Measurements from ENCODE around the gene LRP2. TPM values are rescaled to one million over a fixed set of nuclear protein-coding genes. Genes with fewer than 3 reads are reported as not detected.
"Not testable (repeated sequence)": the region's sequence is repeated elsewhere in the genome, so short reads cannot be mapped to it uniquely, and the experiment has no call there.

LRP2 gene
- total RNA-seq, 4 donors from 2014 or later: not detected

- no peaks in the 10 kb centered on the region for H3K36me3 ChIP-seq
- H3K4me3 ChIP-seq: no peak overlapping the region
- H3K9me3 ChIP-seq: no peaks in the 10 kb centered on the region
- no peaks in the 10 kb centered on the region for H3K4me1 ChIP-seq
- H3K27ac ChIP-seq: no peak overlapping the region
- DNase-seq: peak in 2 of 3 donors; percentile 41 to 81
- H3K27me3 ChIP-seq: no peaks in the 10 kb centered on the region
- TF ChIP-seq CTCF (IDR thresholded peaks at IDR 0.05) (peak; percentile 40 to 78 (median 72)), POLR2A (IDR thresholded peaks at IDR 0.05) (no peak)
These were observed 220.5 kb downstream of the LRP2 start for GRCh38 chr2:169141713-169142352.

- H3K27ac ChIP-seq: no peak overlapping the region
- TF ChIP-seq CTCF (IDR thresholded peaks at IDR 0.05) (no peak), POLR2A (IDR thresholded peaks at IDR 0.05) (no peak)
- no peak overlapping the region for H3K4me3 ChIP-seq
- DNase-seq: no peak
- no peaks in the 10 kb centered on the region for H3K4me1 ChIP-seq
- no peaks in the 10 kb centered on the region for H3K36me3 ChIP-seq
- H3K27me3 ChIP-seq: no peaks in the 10 kb centered on the region
- H3K9me3 ChIP-seq: no peaks in the 10 kb centered on the region
These were observed 222.2 kb downstream of the LRP2 start for GRCh38 chr2:169139993-169140767.

- H3K27me3 ChIP-seq: no peaks in the 10 kb centered on the region
- no peak overlapping the region for H3K4me3 ChIP-seq
- no peaks in the 10 kb centered on the region for H3K9me3 ChIP-seq
- no peak for TF ChIP-seq POLR2A (IDR thresholded peaks at IDR 0.05)
- no peak for TF ChIP-seq CTCF (IDR thresholded peaks at IDR 0.05)
- H3K27ac ChIP-seq: no peak overlapping the region
- DNase-seq: no peak
- no peaks in the 10 kb centered on the region for H3K36me3 ChIP-seq
- H3K4me1 ChIP-seq: no peaks in the 10 kb centered on the region
These were observed 223.2 kb downstream of the LRP2 start for GRCh38 chr2:169139145-169139544.

GRCh38 chr2:169137924-169138323 lies 224.4 kb downstream of the LRP2 start:
- H3K36me3 ChIP-seq: no peaks in the 10 kb centered on the region
- H3K4me3 ChIP-seq: no peak overlapping the region
- no peak for DNase-seq
- H3K9me3 ChIP-seq: no peaks in the 10 kb centered on the region
- no peaks in the 10 kb centered on the region for H3K4me1 ChIP-seq
- H3K27me3 ChIP-seq: no peaks in the 10 kb centered on the region
- no peak overlapping the region for H3K27ac ChIP-seq
- TF ChIP-seq POLR2A (IDR thresholded peaks at IDR 0.05) (no peak), CTCF (IDR thresholded peaks at IDR 0.05) (no peak)

GRCh38 chr2:169136885-169137534 lies 225.3 kb downstream of the LRP2 start:
- H3K9me3 ChIP-seq: no peaks in the 10 kb centered on the region
- H3K36me3 ChIP-seq: no peaks in the 10 kb centered on the region
- H3K4me1 ChIP-seq: no peaks in the 10 kb centered on the region
- H3K27ac ChIP-seq: no peak overlapping the region
- H3K27me3 ChIP-seq: no peaks in the 10 kb centered on the region
- TF ChIP-seq POLR2A (IDR thresholded peaks at IDR 0.05) (no peak), CTCF (IDR thresholded peaks at IDR 0.05) (no peak)
- no peak for DNase-seq
- H3K4me3 ChIP-seq: no peak overlapping the region

- H3K36me3 ChIP-seq, H3K4me1 ChIP-seq, DNase-seq, H3K9me3 ChIP-seq, H3K27me3 ChIP-seq, H3K4me3 ChIP-seq, H3K27ac ChIP-seq: not testable (repeated sequence)
These were observed 225.9 kb downstream of the LRP2 start for GRCh38 chr2:169136428-169136827.

GRCh38 chr2:169134272-169134671 lies 228.1 kb downstream of the LRP2 start:
- H3K4me3 ChIP-seq, DNase-seq, H3K4me1 ChIP-seq, H3K27me3 ChIP-seq, H3K27ac ChIP-seq, H3K36me3 ChIP-seq, H3K9me3 ChIP-seq: not testable (repeated sequence)
